Uterine smooth muscle cell (primary cell): ENCODE results near the gene CTSA. TPM values are rescaled to one million over a fixed set of nuclear protein-coding genes. Genes with fewer than 3 reads are reported as not detected.

Experiments
- total RNA-seq: library from RNA; depleted of rRNA; stranded (reverse); fragments of >200 nt; gene quantifications from 2 replicates; pipeline ENCODE4 v1.2.3, GENCODE V29; 2014

Gene CTSA
- total RNA-seq: 50.4 and 69.5 TPM in 2 replicates

DNA sequence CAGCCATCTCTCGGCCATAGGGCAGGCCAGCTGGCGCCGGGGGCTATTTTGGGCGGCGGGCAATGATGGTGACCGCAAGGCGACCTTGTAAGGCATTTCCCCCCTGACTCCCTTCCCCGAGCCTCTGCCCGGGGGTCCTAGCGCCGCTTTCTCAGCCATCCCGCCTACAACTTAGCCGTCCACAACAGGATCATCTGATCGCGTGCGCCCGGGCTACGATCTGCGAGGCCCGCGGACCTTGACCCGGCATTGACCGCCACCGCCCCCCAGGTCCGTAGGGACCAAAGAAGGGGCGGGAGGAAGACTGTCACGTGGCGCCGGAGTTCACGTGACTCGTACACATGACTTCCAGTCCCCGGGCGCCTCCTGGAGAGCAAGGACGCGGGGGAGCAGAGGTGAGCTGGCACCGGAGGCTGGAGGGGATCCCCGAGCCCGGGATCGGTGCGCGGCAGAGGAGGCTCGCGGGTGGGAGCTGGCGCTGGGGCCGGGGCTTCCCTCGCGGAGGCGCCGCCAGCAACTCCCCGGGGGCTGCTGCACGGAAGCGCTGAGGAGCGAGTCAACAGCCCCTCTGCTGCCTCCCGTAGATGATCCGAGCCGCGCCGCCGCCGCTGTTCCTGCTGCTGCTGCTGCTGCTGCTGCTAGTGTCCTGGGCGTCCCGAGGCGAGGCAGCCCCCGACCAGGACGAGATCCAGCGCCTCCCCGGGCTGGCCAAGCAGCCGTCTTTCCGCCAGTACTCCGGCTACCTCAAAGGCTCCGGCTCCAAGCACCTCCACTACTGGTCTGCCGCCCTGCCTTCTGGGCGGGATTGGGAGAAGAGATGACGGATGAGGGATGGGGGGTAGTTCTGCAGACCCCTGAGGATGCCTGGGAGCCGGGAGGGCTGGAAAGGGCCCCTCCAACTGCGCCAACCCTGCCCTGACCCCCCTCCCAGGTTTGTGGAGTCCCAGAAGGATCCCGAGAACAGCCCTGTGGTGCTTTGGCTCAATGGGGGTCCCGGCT lies at the start of gene CTSA, which contains the start of gene NEURL2:
CTSA (plus strand) TSS at position 351 of the 999 bp plus-strand sequence; CDS start at position 585, 234 bp downstream.
NEURL2 (minus strand) TSS at position 224 of the 999 bp plus-strand sequence; CDS start at position 7, 217 bp downstream.

DNA sequence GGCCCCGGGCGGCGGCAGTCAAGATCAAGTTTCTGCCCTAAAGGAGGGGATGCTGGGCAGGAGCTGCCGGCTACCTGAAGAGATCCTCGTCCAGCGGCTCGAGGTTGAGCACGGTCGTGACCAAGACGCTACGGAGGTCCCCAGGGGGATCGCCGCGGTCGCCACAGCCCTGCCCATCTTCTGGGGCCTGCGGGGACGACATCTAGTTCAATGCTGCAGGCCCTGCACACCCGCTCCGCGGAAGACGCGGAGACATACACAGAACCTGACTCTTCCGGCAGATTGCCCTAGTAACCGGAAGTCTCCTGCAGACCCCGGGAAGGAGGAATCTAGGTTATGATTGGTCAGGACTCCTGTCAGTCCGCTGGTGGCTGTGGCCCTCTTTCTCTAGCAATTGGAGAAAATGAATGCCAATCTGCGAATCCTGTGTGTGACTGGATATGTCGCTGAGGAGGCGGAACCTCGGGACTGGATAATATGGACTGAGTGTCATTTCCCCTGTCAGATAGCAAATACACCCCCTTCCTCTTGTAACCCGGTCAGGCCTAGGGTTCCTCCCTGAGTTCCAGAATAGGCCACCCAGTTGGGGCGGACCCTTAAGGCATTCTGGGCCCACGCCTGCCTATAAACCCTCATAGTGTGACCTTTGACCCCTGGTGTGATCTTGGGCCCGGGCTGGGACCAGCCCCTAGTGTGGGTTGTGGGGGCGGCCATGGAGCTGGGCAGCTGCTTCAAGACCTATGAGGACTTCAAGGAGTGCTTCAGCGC lies 33.8 kb upstream of the CTSA start, which contains the start of the genes ACOT8 and ZSWIM3:
ACOT8 (minus strand) TSS at position 279 of the 768 bp plus-strand sequence; CDS start at position 202, 77 bp downstream.
ZSWIM3 (plus strand) TSS at position 501 of the 768 bp plus-strand sequence; CDS start at position 713, 212 bp downstream.

GRCh38 chr20:45880988-45881788 lies 9.9 kb upstream of the CTSA start, which contains the start of gene ZSWIM1:
TSS of gene ZSWIM1 (plus strand) at chr20:45881227. CDS start at chr20:45882593, 1,366 bp downstream.

GRCh38 chr20:45887346-45887715 lies 3.8 kb upstream of the CTSA start, which contains the start of gene SPATA25:
TSS of gene SPATA25 (minus strand) at chr20:45887622. CDS start at chr20:45887590, 32 bp downstream.

DNA sequence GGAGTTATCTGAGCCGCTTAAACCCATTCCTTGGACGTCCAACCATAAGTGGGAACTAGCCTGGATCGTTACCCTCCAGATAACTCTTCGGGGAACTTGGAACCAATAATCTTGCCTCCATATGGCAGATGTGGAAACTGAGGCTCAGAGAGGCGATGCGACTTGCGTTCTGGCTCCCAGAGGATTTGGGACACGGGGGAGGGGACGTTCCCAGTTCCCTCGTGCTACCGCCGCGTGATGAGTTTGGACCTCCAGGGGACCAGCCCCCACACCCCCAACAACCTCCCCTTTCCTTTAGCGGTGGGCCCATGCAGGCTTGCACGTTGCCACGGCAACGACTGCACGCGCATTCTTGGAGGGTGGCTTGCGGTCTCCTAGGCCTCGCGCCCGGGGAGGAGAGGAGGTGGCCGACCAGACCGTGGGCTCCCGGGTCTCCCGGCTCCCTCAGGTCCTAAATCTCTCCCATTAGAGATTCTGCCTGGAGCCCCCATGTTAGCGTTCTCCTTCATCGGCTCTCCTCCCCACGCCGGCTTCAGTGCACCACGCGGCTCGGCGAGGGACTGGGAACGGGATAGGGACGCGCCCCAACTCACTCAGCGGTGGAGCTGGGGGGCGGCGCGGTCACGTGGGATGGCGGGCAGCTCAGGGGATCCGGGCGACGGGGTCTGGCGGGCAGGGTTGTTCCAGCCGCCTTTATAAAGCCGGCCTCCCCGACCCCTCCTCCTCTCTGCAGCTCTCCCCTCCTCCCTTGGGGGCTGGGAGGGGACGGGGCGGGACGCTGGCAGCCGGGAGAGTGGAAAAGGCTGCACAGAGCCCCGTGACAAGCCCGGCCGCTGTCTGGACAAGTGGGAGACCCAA lies 20.6 kb downstream of the CTSA start, which contains the start of gene PLTP:
PLTP (minus strand) TSS at position 670 of the 858 bp plus-strand sequence. CDS start 703 bp downstream, outside the sequence.

DNA sequence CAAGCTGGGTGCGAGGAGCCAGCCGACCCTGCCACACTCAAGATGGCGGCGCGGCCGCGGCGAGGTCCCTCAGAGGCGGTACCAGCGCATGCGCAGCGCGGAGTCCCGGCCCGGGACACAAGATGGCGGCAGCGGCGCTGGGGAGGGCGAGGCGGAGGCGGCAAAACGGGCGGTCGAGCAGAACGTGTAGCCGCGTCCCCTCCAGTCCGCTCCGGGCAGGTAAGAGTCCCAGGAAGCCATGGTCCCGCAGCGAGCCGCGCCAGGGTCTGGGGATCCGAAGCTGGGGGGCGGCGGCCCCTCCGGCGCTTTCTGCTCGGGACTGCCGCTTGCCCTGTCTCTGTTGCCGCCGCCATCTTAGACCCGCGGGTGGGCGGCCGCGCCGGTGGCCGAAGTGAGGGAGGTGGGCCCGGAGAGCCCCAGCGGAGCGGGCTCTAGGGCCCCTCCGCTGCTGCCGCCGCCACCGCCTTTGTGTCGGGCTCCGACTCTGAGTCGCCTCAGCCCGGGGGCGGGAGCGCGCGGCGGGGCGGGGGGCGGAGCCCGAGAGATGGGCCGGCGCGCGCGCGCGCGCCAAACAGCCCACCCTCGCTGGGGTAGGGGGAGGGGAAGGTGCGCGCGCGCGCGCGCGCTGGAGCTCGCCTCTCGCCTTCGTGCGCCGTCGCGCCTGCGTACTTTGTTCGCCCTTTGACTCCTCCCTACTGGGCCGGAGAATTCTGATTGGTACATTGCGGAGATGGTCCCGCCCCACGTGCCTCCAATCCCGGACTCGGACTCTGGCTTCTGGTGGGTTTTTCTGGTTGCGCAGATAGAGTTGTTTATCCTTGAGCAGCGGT lies 43.7 kb downstream of the CTSA start, which contains the start of gene PCIF1:
PCIF1 (plus strand) TSS at position 98 of the 830 bp plus-strand sequence. CDS start 4,317 bp downstream, outside the sequence.

Other genes with a start within 250 kb of the CTSA start
- gene WFDC11, start 221.1 kb upstream of the CTSA start, total RNA-seq: not detected in 2 replicates
- gene WFDC13, start 189.3 kb upstream of the CTSA start, total RNA-seq: not detected in 2 replicates
- gene WFDC10B, start 186.3 kb upstream of the CTSA start, total RNA-seq: not detected in 2 replicates
- not detected in 2 replicates for gene SPINT4, start 169.0 kb upstream of the CTSA start, total RNA-seq
- gene WFDC3, start 99.5 kb upstream of the CTSA start, total RNA-seq: 0.44 and 0.50 TPM in 2 replicates
- gene DNTTIP1, start 99.4 kb upstream of the CTSA start, total RNA-seq: 18.5 and 27.4 TPM in 2 replicates
- gene UBE2C, start 78.7 kb upstream of the CTSA start, total RNA-seq: 17.6 and 46.8 TPM in 2 replicates
- gene TNNC2, start 64.0 kb upstream of the CTSA start, total RNA-seq: 0.12 and 0.44 TPM in 2 replicates
- 58.0 and 65.3 TPM in 2 replicates for gene SNX21, start 57.5 kb upstream of the CTSA start, total RNA-seq
- 33.4 and 41.5 TPM in 2 replicates for gene ACOT8, start 33.9 kb upstream of the CTSA start, total RNA-seq
- 4.9 and 5.4 TPM in 2 replicates for gene ZSWIM3, start 33.7 kb upstream of the CTSA start, total RNA-seq
- 3.3 and 4.0 TPM in 2 replicates for gene ZSWIM1, start 10.1 kb upstream of the CTSA start, total RNA-seq
- gene SPATA25, start 3.7 kb upstream of the CTSA start, total RNA-seq: 0.62 and 1.5 TPM in 2 replicates
- gene NEURL2, start 127 bp upstream of the CTSA start, total RNA-seq: 6.1 and 6.5 TPM in 2 replicates
- 7.0 and 23.5 TPM in 2 replicates for gene PLTP, start 20.8 kb downstream of the CTSA start, total RNA-seq
- 11.5 and 12.9 TPM in 2 replicates for gene PCIF1, start 43.3 kb downstream of the CTSA start, total RNA-seq
- 13.6 and 17.9 TPM in 2 replicates for gene ZNF335, start 80.9 kb downstream of the CTSA start, total RNA-seq
- under 0.01 and 0.77 TPM in 2 replicates for gene MMP9, start 117.6 kb downstream of the CTSA start, total RNA-seq
- under 0.01 TPM in 1 of 2 replicates, not detected in the other for gene SLC12A5, start 137.9 kb downstream of the CTSA start, total RNA-seq
- 9.2 and 11.1 TPM in 2 replicates for gene NCOA5, start 198.6 kb downstream of the CTSA start, total RNA-seq
- 1.1 and 2.0 TPM in 2 replicates for gene CD40, start 227.0 kb downstream of the CTSA start, total RNA-seq